Activated T-helper 1 cell treated with Interleukin-2 at 50 U/mL for 16 hours (primary cell): ENCODE measurements around the gene CHMP4A.
"Not testable (repeated sequence)": the region's sequence is repeated elsewhere in the genome, so short reads cannot be mapped to it uniquely, and the experiment has no call there.

Experiments
- DNase-seq: peaks from one replicate; pipeline ENCODE4 v3.0.0-alpha.2; 2020; ENCODE audit warnings: low read depth

CHMP4A gene

GRCh38 chr14:24246765-24247212 lies 33.5 kb upstream of the CHMP4A start:
- DNase-seq, result no peak

GRCh38 chr14:24245350-24245749 lies 32.1 kb upstream of the CHMP4A start:
- not testable (repeated sequence) for DNase-seq

- DNase-seq, result no peak
Observed at GRCh38 chr14:24243336-24243836, 30.1 kb upstream of the CHMP4A start.

GRCh38 chr14:24241829-24242443 lies 28.6 kb upstream of the CHMP4A start:
- peak; percentile 88 for DNase-seq

- no peak for DNase-seq
Observed at GRCh38 chr14:24240110-24240918, 27.0 kb upstream of the CHMP4A start.

GRCh38 chr14:24238527-24239037 lies 25.3 kb upstream of the CHMP4A start:
- no peak for DNase-seq

GRCh38 chr14:24238123-24238522 lies 24.8 kb upstream of the CHMP4A start:
- no peak for DNase-seq

- DNase-seq, result no peak
Observed at GRCh38 chr14:24237463-24237955, 24.2 kb upstream of the CHMP4A start.

- no peak for DNase-seq
Observed at GRCh38 chr14:24236689-24237462, 23.6 kb upstream of the CHMP4A start.

GRCh38 chr14:24235804-24236688 lies 22.8 kb upstream of the CHMP4A start:
- DNase-seq, result no peak

GRCh38 chr14:24234095-24235005 lies 21.1 kb upstream of the CHMP4A start:
- DNase-seq, result no peak

GRCh38 chr14:24233538-24233866 lies 20.2 kb upstream of the CHMP4A start:
- DNase-seq, result no peak

GRCh38 chr14:24232645-24233537 lies 19.6 kb upstream of the CHMP4A start, which contains the start of gene GMPR2:
Gene GMPR2, plus strand, starts transcription at chr14:24232929. Its CDS starts 325 bp downstream, at chr14:24233254.
- DNase-seq, result no peak

GRCh38 chr14:24232121-24232644 lies 18.9 kb upstream of the CHMP4A start, which contains the start of gene NEDD8:
Gene NEDD8, minus strand, starts transcription at chr14:24232367. Its CDS starts 100 bp downstream, at chr14:24232267.
- peak; percentile 76 for DNase-seq

- no peak for DNase-seq
Observed at GRCh38 chr14:24231263-24232120, 18.2 kb upstream of the CHMP4A start.

GRCh38 chr14:24228902-24229301 lies 15.6 kb upstream of the CHMP4A start:
- no peak for DNase-seq

GRCh38 chr14:24226473-24226872 lies 13.2 kb upstream of the CHMP4A start:
- no peak for DNase-seq
